Esophagus (tissue), 2 donors: ENCODE measurements around the gene FBXL7. TPM values are rescaled to one million over a fixed set of nuclear protein-coding genes. Genes with fewer than 3 reads are reported as not detected.
A peak's percentile ranks its signal among the peaks of the same experiment; 100 is the strongest.

Source experiments
- H3K27ac ChIP-seq, 2 donors: one replicate each; pipeline ENCODE4 v1.5.1; 2013; ENCODE audit warnings: low read depth in 2 of 2, mild to moderate bottlenecking in 2 of 2, inconsistent platforms in 1 of 2, low read length in 1 of 2, moderate library complexity in 1 of 2
- H3K27me3 ChIP-seq, 2 donors: one replicate each; pipeline ENCODE4 v1.6.1; 2013; ENCODE audit warnings: low read length in 2 of 2, control low read depth in 1 of 2, mild to moderate bottlenecking in 1 of 2; ENCODE audit not compliant: insufficient read depth in 2 of 2, control insufficient read depth in 1 of 2
- H3K36me3 ChIP-seq, 2 donors: one replicate each; pipeline ENCODE4 v1.6.1; 2013; ENCODE audit warnings: low read length in 1 of 2; ENCODE audit not compliant: control insufficient read depth in 2 of 2, insufficient read depth in 2 of 2
- H3K4me1 ChIP-seq, 2 donors: one replicate each; pipeline ENCODE4 v1.6.1; 2013; ENCODE audit warnings: low read length in 1 of 2; ENCODE audit not compliant: control insufficient read depth in 2 of 2, insufficient read depth in 2 of 2
- H3K4me3 ChIP-seq, 2 donors: one replicate each; pipeline ENCODE4 v1.5.1; 2013; ENCODE audit warnings: low read length in 2 of 2, mild to moderate bottlenecking in 2 of 2, low read depth in 1 of 2, moderate library complexity in 1 of 2
- H3K9me3 ChIP-seq, 2 donors: one replicate each; pipeline ENCODE4 v1.6.1; 2013; ENCODE audit warnings: mild to moderate bottlenecking in 2 of 2, low read depth in 1 of 2, low read length in 1 of 2, moderate library complexity in 1 of 2; ENCODE audit not compliant: control insufficient read depth in 2 of 2, insufficient read depth in 1 of 2
- WGBS, 2 donors: extraction: QIAGEN DNeasy Blood & Tissue Kit; methylation state at CpG; one replicate each; pipeline ENCODE4 v1.1.7; 2013; 5-methylcytosine and 5-hydroxymethylcytosine counted together
- polyA plus RNA-seq, 2 donors: library from polyadenylated mRNA; stranded (reverse); fragments of 200-250 nt; gene quantifications; one replicate each; pipeline ENCODE4 v1.2.3, GENCODE V29; 2013
- donor health status: healthy with polysubstance abuse.
- donor health status: Bipolar disorder and iron deficiency.

FBXL7 gene
- 1 to 10 TPM; 1.8 to 4.4 TPM for polyA plus RNA-seq

GRCh38 chr5:15499528-15500324, at the start of gene FBXL7:
FBXL7 (plus strand) TSS chr5:15500180.
- Histone ChIP-seq H3K27ac (peak within 1 kb of the TSS; percentile 70 to 86), H3K36me3 (no peaks in the 10 kb centered on the region), H3K4me3 (peak within 1 kb of the TSS; percentile 57 to 78), H3K27me3 (no peaks in the 10 kb centered on the region), H3K9me3 (no peaks in the 10 kb centered on the region), H3K4me1 (no peaks in the 10 kb centered on the region)
- WGBS, 2 donors, result 1 to 2% methylated on average over 60 of the region's 60 CpGs

- Histone ChIP-seq H3K36me3 (no peaks in the 10 kb centered on the region), H3K27ac (no peak overlapping the region), H3K4me1 (no peaks in the 10 kb centered on the region), H3K4me3 (no peak overlapping the region), H3K27me3 (no peaks in the 10 kb centered on the region), H3K9me3 (peaks cover 0 to 3% of the 10 kb centered on the region in 2 donors)
- WGBS, 2 donors, result 92 to 96% methylated on average over 11 of the region's 11 CpGs
Measured at GRCh38 chr5:15450473-15450872, 49.5 kb upstream of the FBXL7 start.

GRCh38 chr5:15450949-15451348, 49.0 kb upstream of the FBXL7 start:
- Histone ChIP-seq H3K27me3 (no peaks in the 10 kb centered on the region), H3K4me3 (no peak overlapping the region), H3K4me1 (no peaks in the 10 kb centered on the region), H3K9me3 (peaks cover 0 to 2% of the 10 kb centered on the region in 2 donors), H3K36me3 (no peaks in the 10 kb centered on the region), H3K27ac (no peak overlapping the region)
- WGBS, 2 donors, result 92 to 97% methylated on average over 4 of the region's 4 CpGs

GRCh38 chr5:15452030-15452429, 48.0 kb upstream of the FBXL7 start:
- H3K36me3 ChIP-seq, result no peaks in the 10 kb centered on the region
- no peaks in the 10 kb centered on the region for H3K9me3 ChIP-seq
- H3K4me1 ChIP-seq, result no peaks in the 10 kb centered on the region
- 46 to 52% methylated on average over 1 of the region's 1 CpG for WGBS, 2 donors
- H3K27ac ChIP-seq, result no peak overlapping the region
- H3K4me3 ChIP-seq, result no peak overlapping the region
- H3K27me3 ChIP-seq, result no peaks in the 10 kb centered on the region

- Histone ChIP-seq H3K4me1 (no peaks in the 10 kb centered on the region), H3K27ac (no peak overlapping the region), H3K27me3 (no peaks in the 10 kb centered on the region), H3K9me3 (no peaks in the 10 kb centered on the region), H3K36me3 (no peaks in the 10 kb centered on the region), H3K4me3 (no peak overlapping the region)
- 39 to 44% methylated on average over 1 of the region's 1 CpG for WGBS, 2 donors
Measured at GRCh38 chr5:15452781-15453180, 47.2 kb upstream of the FBXL7 start.

GRCh38 chr5:15459200-15459599, 40.8 kb upstream of the FBXL7 start:
- no peak overlapping the region for H3K27ac ChIP-seq
- WGBS, 2 donors, result 59 to 83% methylated on average over 1 of the region's 1 CpG
- H3K36me3 ChIP-seq, result no peaks in the 10 kb centered on the region
- H3K4me1 ChIP-seq, result no peaks in the 10 kb centered on the region
- H3K27me3 ChIP-seq, result no peaks in the 10 kb centered on the region
- no peak overlapping the region for H3K4me3 ChIP-seq
- H3K9me3 ChIP-seq, result no peaks in the 10 kb centered on the region

GRCh38 chr5:15463231-15463980, 36.6 kb upstream of the FBXL7 start:
- Histone ChIP-seq H3K4me3 (no peak overlapping the region), H3K4me1 (no peaks in the 10 kb centered on the region), H3K27ac (no peak overlapping the region), H3K36me3 (no peaks in the 10 kb centered on the region), H3K27me3 (no peaks in the 10 kb centered on the region), H3K9me3 (no peaks in the 10 kb centered on the region)
- 66 to 73% methylated on average over 3 of the region's 3 CpGs for WGBS, 2 donors

GRCh38 chr5:15472116-15472515, 27.9 kb upstream of the FBXL7 start:
- no peaks in the 10 kb centered on the region for H3K4me1 ChIP-seq
- H3K27me3 ChIP-seq, result no peaks in the 10 kb centered on the region
- H3K4me3 ChIP-seq, result no peak overlapping the region
- no peaks in the 10 kb centered on the region for H3K36me3 ChIP-seq
- no peak overlapping the region for H3K27ac ChIP-seq
- peaks cover 0 to 3% of the 10 kb centered on the region in 2 donors for H3K9me3 ChIP-seq
- 93 to 94% methylated on average over 8 of the region's 8 CpGs for WGBS, 2 donors

GRCh38 chr5:15474143-15474719, 25.7 kb upstream of the FBXL7 start:
- Histone ChIP-seq H3K4me1 (no peaks in the 10 kb centered on the region), H3K36me3 (no peaks in the 10 kb centered on the region), H3K4me3 (no peak overlapping the region), H3K9me3 (peaks cover 0 to 3% of the 10 kb centered on the region in 2 donors), H3K27ac (no peak overlapping the region), H3K27me3 (no peaks in the 10 kb centered on the region)
